Measurements from ENCODE around the gene RGS11.

- TF ChIP-seq EZH2 (IDR thresholded peaks at IDR 0.05; ENCODE audit: low read length, missing control alignments) (peak; percentile 68), CTCF (conservative IDR thresholded peaks at IDR 0.05 in 1 of 2, IDR thresholded peaks at IDR 0.05 in 1 of 2; ENCODE audit: low read depth in 1 of 2, low read length in 2 of 2) (no peak)
These were observed 4.3 kb upstream of the RGS11 start for GRCh38 chr16:280005-280460.
